ENCODE measurements around the gene OR6J1.

GRCh38 chr14:22657861-22658260 is 13.7 kb upstream of the OR6J1 start:
- TF ChIP-seq CTCF (IDR thresholded peaks at IDR 0.05) (no peak), POLR2A (IDR thresholded peaks at IDR 0.05) (no peak), POLR2AphosphoS5 (IDR thresholded peaks at IDR 0.05) (no peak)
